HG02884 (cell line): ENCODE measurements around the gene KIAA0319L.
A peak's percentile ranks its signal among the peaks of the same experiment; 100 is the strongest.

Source experiments
- ATAC-seq: cut with Tn5 transposase; IDR thresholded peaks from one replicate; pipeline ENCODE4 v1.9.1; 2021; ENCODE audit warnings: mild to moderate bottlenecking, moderate library complexity; ENCODE audit not compliant: unreplicated experiment

The KIAA0319L gene

GRCh38 chr1:35564037-35564883, 7.1 kb upstream of the KIAA0319L start:
- no peak for ATAC-seq

- no peak for ATAC-seq
These were observed 6.0 kb upstream of the KIAA0319L start for GRCh38 chr1:35563166-35563565.

- no peak for ATAC-seq
These were observed 4.9 kb upstream of the KIAA0319L start for GRCh38 chr1:35561972-35562680.

- ATAC-seq = no peak
These were observed 4.2 kb upstream of the KIAA0319L start for GRCh38 chr1:35561297-35561971.

- no peak for ATAC-seq
These were observed 3.3 kb upstream of the KIAA0319L start for GRCh38 chr1:35560256-35561225.

- no peak for ATAC-seq
These were observed 2.2 kb upstream of the KIAA0319L start for GRCh38 chr1:35559317-35559944.

- ATAC-seq = no peak
These were observed 1.4 kb upstream of the KIAA0319L start for GRCh38 chr1:35558374-35559316.

- peak; percentile 83 for ATAC-seq
These were observed 589 bp upstream of the KIAA0319L start, which contains the start of gene NCDN for GRCh38 chr1:35557611-35558373. NCDN (plus strand) TSS chr1:35557799; CDS start chr1:35558191, 392 bp downstream.

GRCh38 chr1:35556484-35557117, 602 bp downstream of the KIAA0319L start:
- no peak for ATAC-seq

- no peak for ATAC-seq
These were observed 1.4 kb downstream of the KIAA0319L start for GRCh38 chr1:35555601-35556477.

- no peak for ATAC-seq
These were observed 2.0 kb downstream of the KIAA0319L start for GRCh38 chr1:35555212-35555584.

- no peak for ATAC-seq
These were observed 2.7 kb downstream of the KIAA0319L start for GRCh38 chr1:35554266-35555211.

- no peak for ATAC-seq
These were observed 3.4 kb downstream of the KIAA0319L start for GRCh38 chr1:35553851-35554250.

- ATAC-seq = no peak
These were observed 10.6 kb downstream of the KIAA0319L start for GRCh38 chr1:35546614-35547013.

- no peak for ATAC-seq
These were observed 12.2 kb downstream of the KIAA0319L start for GRCh38 chr1:35544976-35545375.
